Activated T-helper 1 cell treated with anti-CD3 and anti-CD28 coated beads, Interleukin-12 subunit alpha, Interleukin-12 subunit beta, Interleukin-2, Interleukin-4 antibody, amounts not matched to agents 30 ng/mL and 10 ng/mL and 1 ng/mL, durations not matched to agents 14 hours and 24 hours and 36 hours (primary cell): ENCODE data around the gene CPVL. TPM values are rescaled to one million over a fixed set of nuclear protein-coding genes. Genes with fewer than 3 reads are reported as not detected.

Source experiments
- DNase-seq: peaks from one replicate; pipeline ENCODE4 v3.0.0; 2021; ENCODE audit warnings: low spot score
- H3K27ac Mint-ChIP-seq: one replicate; pipeline ENCODE4 v1.8.0; 2021; ENCODE audit warnings: mild to moderate bottlenecking, mixed read lengths
- H3K27me3 Mint-ChIP-seq: one replicate; pipeline ENCODE4 v1.8.0; 2022; ENCODE audit warnings: mild to moderate bottlenecking, moderate library complexity, mixed read lengths; ENCODE audit not compliant: insufficient read depth
- H3K36me3 Mint-ChIP-seq: one replicate; pipeline ENCODE4 v1.8.0; 2021; ENCODE audit warnings: low read depth, mixed read lengths
- H3K4me1 Mint-ChIP-seq: one replicate; pipeline ENCODE4 v1.8.0; 2021; ENCODE audit warnings: low read depth, mixed read lengths
- H3K4me3 Mint-ChIP-seq: one replicate; pipeline ENCODE4 v1.8.0; 2021; ENCODE audit warnings: mild to moderate bottlenecking, moderate library complexity, mixed read lengths
- H3K9me3 Mint-ChIP-seq: one replicate; pipeline ENCODE4 v1.8.0; 2021; ENCODE audit warnings: mixed read lengths
- intact Hi-C: fragments of 100-400 bp; cut with micrococcal nuclease; formaldehyde crosslinking; loops from one replicate; pipeline ENCODE4 v1.15.1; 2024
- total RNA-seq: library from RNA; stranded (reverse); gene quantifications from 2 replicates; pipeline ENCODE4 v1.2.3, GENCODE V29; 2022

Gene CPVL
- total RNA-seq, 1 donor from 2014 or later, result not detected

DNA sequence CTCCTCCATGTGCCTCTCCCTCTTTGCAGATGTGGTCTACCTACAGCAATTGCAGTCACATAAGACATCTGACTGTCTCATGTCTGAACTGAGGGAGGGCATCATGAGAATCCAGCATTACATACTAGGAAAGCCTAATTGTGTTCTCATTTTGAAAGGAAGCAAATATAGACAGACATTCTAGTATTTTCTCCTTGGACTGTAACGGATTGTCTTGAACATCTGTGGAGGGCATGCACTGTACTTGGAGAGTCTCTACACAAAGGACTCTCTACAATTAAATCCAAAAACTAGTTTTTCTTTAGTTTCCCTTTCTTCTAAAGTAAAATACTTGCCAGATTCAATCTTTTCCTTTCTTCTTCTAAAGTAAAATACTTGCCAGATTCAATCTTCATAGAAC, 153.5 kb downstream of the CPVL start:
- Mint-ChIP-seq H3K9me3 (no peaks in the 10 kb centered on the region), H3K4me1 (no peaks in the 10 kb centered on the region), H3K36me3 (no peaks in the 10 kb centered on the region), H3K27me3 (peaks cover 3% of the 10 kb centered on the region), H3K4me3 (no peak overlapping the region), H3K27ac (no peak overlapping the region)
- no peak for DNase-seq
- intact Hi-C loops, result no loop called here

- Mint-ChIP-seq H3K4me1 (no peaks in the 10 kb centered on the region), H3K27ac (no peak overlapping the region), H3K27me3 (no peaks in the 10 kb centered on the region), H3K4me3 (no peak overlapping the region), H3K9me3 (no peaks in the 10 kb centered on the region), H3K36me3 (no peaks in the 10 kb centered on the region)
- intact Hi-C loops, result no loop called here
- no peak for DNase-seq
Observed at GRCh38 chr7:28990200-28990960, 156.0 kb downstream of the CPVL start.

GRCh38 chr7:28989211-28989980, 156.9 kb downstream of the CPVL start:
- Mint-ChIP-seq H3K4me3 (no peak overlapping the region), H3K9me3 (no peaks in the 10 kb centered on the region), H3K27ac (no peak overlapping the region), H3K36me3 (no peaks in the 10 kb centered on the region), H3K27me3 (no peaks in the 10 kb centered on the region), H3K4me1 (no peaks in the 10 kb centered on the region)
- no peak for DNase-seq
- intact Hi-C loops, result no loop called here

DNA sequence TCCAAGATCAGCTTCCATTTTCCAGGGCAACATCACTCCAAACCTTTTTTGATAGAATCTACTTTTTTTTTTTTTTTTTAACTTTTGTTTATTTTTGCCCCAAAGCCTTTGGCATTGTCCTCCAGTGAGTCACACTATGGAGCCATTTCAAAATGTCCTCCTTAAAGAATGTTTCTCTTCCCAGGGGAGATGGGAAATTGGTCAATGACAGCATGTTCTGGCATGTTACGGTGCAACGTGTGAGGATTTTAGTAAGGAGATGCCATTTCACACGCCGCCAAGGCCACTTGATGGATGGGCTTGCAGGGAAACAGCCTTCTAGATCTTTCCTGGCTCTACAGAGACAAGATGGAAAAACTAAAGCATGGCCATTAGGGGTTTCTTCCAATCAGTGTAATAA, 157.5 kb downstream of the CPVL start:
- no peak for DNase-seq
- H3K4me3 Mint-ChIP-seq, result no peak overlapping the region
- no peaks in the 10 kb centered on the region for H3K27me3 Mint-ChIP-seq
- no peaks in the 10 kb centered on the region for H3K36me3 Mint-ChIP-seq
- H3K4me1 Mint-ChIP-seq, result no peaks in the 10 kb centered on the region
- intact Hi-C loops, result no loop called here
- H3K9me3 Mint-ChIP-seq, result no peaks in the 10 kb centered on the region
- no peak overlapping the region for H3K27ac Mint-ChIP-seq

DNA sequence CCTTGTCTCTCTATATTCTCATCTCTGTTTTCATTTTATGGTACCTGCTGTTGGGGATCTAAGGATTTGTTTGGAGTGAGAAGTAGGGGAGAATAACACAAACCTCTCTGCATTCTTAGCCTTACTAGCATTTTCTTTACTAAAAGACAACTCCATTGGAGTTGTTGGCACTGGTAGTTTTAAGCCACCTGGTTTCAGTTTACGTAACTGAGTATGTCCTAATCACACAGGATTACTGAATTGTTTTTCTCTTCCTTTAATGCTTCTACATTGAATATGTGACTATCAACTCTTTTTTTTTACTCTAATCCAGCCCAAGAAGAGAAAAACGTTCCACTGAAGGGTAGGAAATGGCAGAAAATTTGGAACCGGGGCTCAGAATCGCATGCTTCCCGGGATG, 158.2 kb downstream of the CPVL start:
- H3K4me3 Mint-ChIP-seq, result no peak overlapping the region
- H3K27ac Mint-ChIP-seq, result no peak overlapping the region
- H3K36me3 Mint-ChIP-seq, result no peaks in the 10 kb centered on the region
- H3K4me1 Mint-ChIP-seq, result no peaks in the 10 kb centered on the region
- H3K27me3 Mint-ChIP-seq, result no peaks in the 10 kb centered on the region
- no peak for DNase-seq
- H3K9me3 Mint-ChIP-seq, result no peaks in the 10 kb centered on the region
- intact Hi-C loops, result no loop called here

DNA sequence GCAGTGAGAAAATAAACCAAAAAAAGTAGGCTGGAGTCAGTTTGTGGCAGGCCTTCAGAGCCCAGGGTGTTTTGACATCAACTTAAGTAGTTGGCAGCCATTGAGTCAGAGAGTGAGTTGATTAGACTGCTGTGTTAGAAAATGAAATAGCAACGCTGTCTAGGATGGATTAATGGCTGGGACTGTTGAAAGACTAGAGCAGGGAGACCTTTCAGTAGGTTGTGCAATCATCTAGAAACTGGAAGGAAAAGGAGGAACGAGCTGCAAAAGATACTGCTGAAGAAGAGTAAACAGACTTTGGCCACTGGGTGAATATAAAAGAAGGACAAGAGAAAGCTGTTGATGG, 159.6 kb downstream of the CPVL start:
- no peak overlapping the region for H3K4me3 Mint-ChIP-seq
- no peaks in the 10 kb centered on the region for H3K27me3 Mint-ChIP-seq
- H3K27ac Mint-ChIP-seq, result no peak overlapping the region
- no peaks in the 10 kb centered on the region for H3K36me3 Mint-ChIP-seq
- intact Hi-C loops, result no loop called here
- no peaks in the 10 kb centered on the region for H3K9me3 Mint-ChIP-seq
- DNase-seq, result no peak
- H3K4me1 Mint-ChIP-seq, result no peaks in the 10 kb centered on the region

- Mint-ChIP-seq H3K4me1 (no peaks in the 10 kb centered on the region), H3K9me3 (no peaks in the 10 kb centered on the region), H3K27me3 (no peaks in the 10 kb centered on the region), H3K36me3 (no peaks in the 10 kb centered on the region), H3K4me3 (no peak overlapping the region), H3K27ac (no peak overlapping the region)
- intact Hi-C loops, result no loop called here
- no peak for DNase-seq
Observed at GRCh38 chr7:28986028-28986764, 160.1 kb downstream of the CPVL start.

- H3K4me1 Mint-ChIP-seq, result no peaks in the 10 kb centered on the region
- no peak overlapping the region for H3K4me3 Mint-ChIP-seq
- no peaks in the 10 kb centered on the region for H3K27me3 Mint-ChIP-seq
- H3K27ac Mint-ChIP-seq, result no peak overlapping the region
- no peaks in the 10 kb centered on the region for H3K9me3 Mint-ChIP-seq
- intact Hi-C loops, result no loop called here
- H3K36me3 Mint-ChIP-seq, result no peaks in the 10 kb centered on the region
- DNase-seq, result no peak
Observed at GRCh38 chr7:28984631-28985030, 161.7 kb downstream of the CPVL start.

- Mint-ChIP-seq H3K4me1 (no peaks in the 10 kb centered on the region), H3K4me3 (no peak overlapping the region), H3K27ac (no peak overlapping the region), H3K9me3 (no peaks in the 10 kb centered on the region), H3K36me3 (no peaks in the 10 kb centered on the region), H3K27me3 (no peaks in the 10 kb centered on the region)
- intact Hi-C loops, result no loop called here
- DNase-seq, result no peak
Observed at GRCh38 chr7:28984217-28984616, 162.1 kb downstream of the CPVL start.

DNA sequence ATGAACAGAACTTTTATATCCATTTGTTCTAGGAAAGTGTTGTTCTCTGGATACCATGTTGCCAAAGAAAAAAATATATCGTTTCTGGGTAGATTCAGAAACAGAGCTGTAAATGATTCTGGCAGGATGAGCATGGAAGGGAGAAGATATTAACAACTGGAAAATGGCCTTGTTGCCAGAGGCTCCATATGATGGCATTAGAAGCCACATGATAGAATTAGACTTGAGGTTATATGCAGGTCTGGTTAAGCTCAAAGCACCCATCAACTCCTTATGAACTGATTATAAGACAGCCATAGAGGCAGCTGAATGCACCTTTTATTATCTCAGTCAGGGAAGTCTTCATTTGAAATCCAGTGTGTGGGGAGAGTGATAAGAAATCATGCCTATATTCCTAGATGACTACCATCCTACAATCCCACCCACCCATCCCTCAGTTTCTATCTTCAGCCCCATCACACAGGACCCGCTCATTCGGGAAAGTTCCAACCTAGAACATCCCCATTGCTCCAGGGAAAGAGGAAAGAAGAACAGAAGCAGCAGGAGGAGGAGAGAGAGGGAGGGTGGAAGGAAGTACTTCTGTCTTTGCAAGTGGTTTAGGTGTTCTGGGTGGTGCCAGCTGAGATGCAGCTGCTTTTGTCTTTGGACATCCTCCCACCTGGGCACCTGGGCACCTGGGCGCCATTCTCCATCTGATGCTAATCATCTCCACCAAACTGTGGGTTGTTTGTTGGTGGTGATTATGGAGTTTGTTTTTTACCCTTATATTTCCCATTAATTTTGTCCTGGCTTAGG, 162.7 kb downstream of the CPVL start:
- no peaks in the 10 kb centered on the region for H3K36me3 Mint-ChIP-seq
- H3K9me3 Mint-ChIP-seq, result no peaks in the 10 kb centered on the region
- no peaks in the 10 kb centered on the region for H3K27me3 Mint-ChIP-seq
- H3K27ac Mint-ChIP-seq, result no peak overlapping the region
- DNase-seq, result no peak
- intact Hi-C loops, result no loop called here
- H3K4me1 Mint-ChIP-seq, result no peaks in the 10 kb centered on the region
- no peak overlapping the region for H3K4me3 Mint-ChIP-seq

GRCh38 chr7:28981161-28981465, 165.2 kb downstream of the CPVL start:
- Mint-ChIP-seq H3K4me3 (no peak overlapping the region), H3K27ac (no peak overlapping the region), H3K36me3 (no peaks in the 10 kb centered on the region), H3K4me1 (no peaks in the 10 kb centered on the region), H3K27me3 (no peaks in the 10 kb centered on the region), H3K9me3 (no peaks in the 10 kb centered on the region)
- no peak for DNase-seq
- intact Hi-C loops, result no loop called here

- H3K4me1 Mint-ChIP-seq, result no peaks in the 10 kb centered on the region
Observed at GRCh38 chr7:28980451-28981160, 165.7 kb downstream of the CPVL start.

More at GRCh38 chr7:28980451-28981160, 165.7 kb downstream of the CPVL start:
- intact Hi-C loops, result no loop called here
- H3K36me3 Mint-ChIP-seq, result no peaks in the 10 kb centered on the region
- no peaks in the 10 kb centered on the region for H3K27me3 Mint-ChIP-seq
- no peaks in the 10 kb centered on the region for H3K9me3 Mint-ChIP-seq
- H3K27ac Mint-ChIP-seq, result no peak overlapping the region
- H3K4me3 Mint-ChIP-seq, result no peak overlapping the region
- no peak for DNase-seq
